ENCODE measurements around the gene PTGDS. TPM values are rescaled to one million over a fixed set of nuclear protein-coding genes. Genes with fewer than 3 reads are reported as not detected.

PTGDS gene
- total and polyA plus RNA-seq, 9 of the 15 experiments (the other 6 are each of a cell fraction or from before 2014, with no cell fraction given), result 0.46 to 7.1 (median 2.0) TPM

- TF ChIP-seq MGA (IDR thresholded peaks at IDR 0.05) (peak; percentile 24; the same call in 1 of the 2 replicates), U2AF1 (optimal IDR thresholded peaks at IDR 0.05; ENCODE audit: low read depth, low read length) (no peak), ZFPM2 (CRISPR knock-in tag; IDR thresholded peaks at IDR 0.05) (no peak)
Observed at GRCh38 chr9:137009938-137010732, 32.8 kb downstream of the PTGDS start (continued).
